Erythroblast (primary cell): ENCODE data around the gene LZIC.

ENCODE experiments used
- GATA1 ChIP-seq: IDR thresholded peaks from 2 replicates; pipeline ENCODE4 v1.6.1; 2011; ENCODE audit warnings: low read depth, mild to moderate bottlenecking, control low read depth, low read length, moderate library complexity
- POLR2A ChIP-seq: IDR thresholded peaks from 2 replicates; pipeline ENCODE4 v1.6.1; 2011; ENCODE audit warnings: mild to moderate bottlenecking, low read length

- no peak for TF ChIP-seq POLR2A
- TF ChIP-seq GATA1, result no peak
Measured at GRCh38 chr1:9892563-9893528, 50.3 kb downstream of the LZIC start.
